HT1080 (cell line): ENCODE measurements around the gene CEBPE. TPM values are rescaled to one million over a fixed set of nuclear protein-coding genes. Genes with fewer than 3 reads are reported as not detected.

Experiments used
- DNase-seq: peaks from one replicate; pipeline ENCODE4 v3.0.0-alpha.2; 2015; ENCODE audit warnings: low read depth
- total RNA-seq: library from RNA; depleted of rRNA; stranded (reverse); fragments of >200 nt; shearing (Covaris generic); gene quantifications from 2 replicates; pipeline ENCODE4 v1.2.3, GENCODE V29; 2014

The CEBPE gene
- total RNA-seq, 1 experiment from 2014 or later = not detected

DNA sequence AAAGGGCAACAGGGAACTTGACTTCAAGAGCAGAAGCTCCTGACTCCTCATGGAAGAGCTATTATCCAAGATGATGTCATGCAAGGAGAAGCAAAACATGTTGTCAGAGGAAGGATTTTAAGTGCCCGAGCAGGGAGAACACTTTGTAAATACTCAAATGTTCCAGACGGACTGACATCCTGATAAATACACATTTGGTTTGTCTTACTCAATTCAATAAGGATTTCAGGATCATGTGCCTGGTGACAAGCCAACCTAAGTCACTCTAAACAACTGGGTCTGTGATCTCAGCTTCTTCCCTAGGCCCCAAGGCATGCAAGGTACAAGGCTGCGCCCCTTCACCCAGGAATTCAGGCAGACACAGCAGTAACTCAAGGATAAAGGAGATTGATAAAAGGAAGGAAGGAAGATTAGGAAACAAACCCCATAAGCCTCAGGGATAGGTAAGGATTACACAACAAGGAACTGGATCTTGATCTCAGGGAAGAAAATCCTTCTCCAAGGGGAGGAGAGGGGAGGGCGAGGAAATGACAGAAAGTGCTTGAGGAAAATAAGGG, 26.8 kb upstream of the CEBPE start:
- no peak for DNase-seq

DNA sequence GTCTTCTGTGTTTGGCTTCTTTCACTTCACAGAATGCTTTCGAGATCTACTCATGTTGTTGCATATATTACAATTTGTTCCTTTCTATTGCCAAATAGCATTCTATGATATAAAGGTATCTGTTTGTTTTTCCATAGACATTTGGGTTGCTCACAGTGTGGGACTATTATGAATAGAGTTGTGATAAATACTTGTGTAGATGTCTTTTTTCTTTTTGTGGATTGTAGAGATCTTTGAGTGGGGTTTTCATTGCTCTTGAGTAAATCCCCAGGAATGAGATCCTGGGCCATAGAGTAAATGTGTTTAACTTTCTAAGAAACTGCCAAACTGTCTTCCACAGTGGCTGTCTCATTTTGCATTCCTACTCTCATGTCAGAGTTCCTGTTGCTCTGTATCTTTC, 24.9 kb upstream of the CEBPE start:
- DNase-seq = no peak

DNA sequence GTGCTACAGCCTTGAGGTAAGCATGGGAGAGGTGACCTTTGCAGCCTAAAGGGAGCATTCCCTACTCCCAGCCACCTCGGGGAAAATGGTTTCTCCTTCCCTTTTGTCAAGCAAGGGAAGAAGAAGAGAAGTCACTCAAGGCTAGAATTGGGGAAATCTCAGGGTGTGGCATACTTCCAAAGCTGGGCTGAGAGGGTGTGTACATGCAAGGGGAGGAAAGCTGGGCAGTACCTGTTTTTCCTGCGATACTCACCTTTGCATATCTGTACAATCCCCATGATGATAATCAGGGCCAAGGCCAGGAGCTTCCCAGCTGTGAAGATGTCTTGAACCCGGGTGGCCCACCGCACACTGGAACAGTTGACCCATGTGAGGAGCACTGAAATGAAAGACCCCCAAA, 23.8 kb upstream of the CEBPE start:
- no peak for DNase-seq

DNA sequence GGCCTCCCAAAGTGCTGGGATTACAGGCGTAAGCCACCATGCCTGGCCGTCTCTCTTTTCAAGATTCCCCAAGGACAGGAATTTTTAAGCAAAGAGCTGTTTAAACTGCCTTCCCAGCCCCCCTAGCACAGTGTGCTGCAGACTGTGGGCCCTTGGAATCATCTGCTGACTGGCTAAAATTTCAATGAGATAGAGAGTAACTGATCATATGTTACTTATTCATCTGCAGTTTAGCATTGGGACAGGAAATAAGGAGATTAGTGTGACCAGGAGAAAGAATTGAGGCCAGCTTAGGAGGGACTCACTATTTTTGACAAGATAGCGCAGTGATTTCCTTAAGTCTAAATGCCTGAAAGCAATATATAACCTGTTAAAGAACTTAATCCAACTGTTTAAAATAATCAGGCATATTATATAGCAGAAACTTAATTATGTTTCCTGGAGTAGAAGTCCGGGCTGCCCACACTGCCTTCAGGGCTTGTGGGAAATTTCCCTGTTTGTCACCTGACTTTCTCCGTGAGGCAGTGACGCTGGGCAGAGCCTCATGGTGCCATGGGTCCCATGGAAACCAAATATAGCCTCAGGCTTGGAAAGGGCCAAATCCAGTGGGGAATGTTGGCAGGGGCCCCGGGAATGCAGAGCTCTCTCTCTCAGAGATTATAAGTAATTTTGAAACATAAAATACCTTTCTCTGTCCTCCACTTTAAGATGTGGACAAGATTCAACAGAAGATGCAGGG, 22.8 kb upstream of the CEBPE start:
- no peak for DNase-seq

DNA sequence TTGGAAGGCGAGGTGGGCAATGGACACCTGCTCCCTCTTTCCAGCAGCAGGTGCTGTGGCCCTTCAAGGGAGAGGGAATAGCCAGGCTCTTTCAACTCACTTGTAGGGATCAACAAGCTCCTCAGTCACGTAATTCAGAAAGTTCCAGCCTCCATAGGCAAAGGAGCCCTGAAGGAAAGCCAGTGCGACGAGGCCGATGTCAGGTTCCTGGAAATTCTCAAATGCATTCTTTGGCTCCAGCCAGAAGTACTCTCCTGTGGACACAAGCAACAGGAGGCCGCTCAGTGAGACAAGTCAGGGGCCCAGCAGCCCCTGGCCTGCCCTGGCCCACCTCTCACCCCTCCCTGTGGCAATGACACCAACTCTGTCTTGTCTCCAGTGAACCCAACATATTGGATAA, 21.3 kb upstream of the CEBPE start:
- no peak for DNase-seq

DNA sequence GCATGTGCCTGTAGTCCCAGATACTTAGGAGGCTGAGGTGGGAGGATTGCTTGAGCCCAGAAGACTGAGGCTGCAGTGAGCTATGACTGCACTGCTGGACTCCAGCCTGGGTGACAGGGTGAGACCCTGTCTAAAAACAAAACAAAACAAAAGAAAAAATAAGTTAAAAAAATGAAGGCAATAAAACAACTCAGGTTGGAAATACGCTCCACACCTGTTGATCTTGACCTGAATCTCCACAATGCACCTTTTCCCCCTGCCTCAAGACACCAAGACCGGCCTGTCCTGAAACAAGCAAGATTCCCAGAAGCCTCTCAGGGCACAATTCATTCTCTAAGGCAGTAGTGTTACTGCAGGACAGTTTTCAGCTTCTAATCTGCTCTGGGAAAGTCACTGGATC, 20.8 kb upstream of the CEBPE start:
- DNase-seq = no peak

DNA sequence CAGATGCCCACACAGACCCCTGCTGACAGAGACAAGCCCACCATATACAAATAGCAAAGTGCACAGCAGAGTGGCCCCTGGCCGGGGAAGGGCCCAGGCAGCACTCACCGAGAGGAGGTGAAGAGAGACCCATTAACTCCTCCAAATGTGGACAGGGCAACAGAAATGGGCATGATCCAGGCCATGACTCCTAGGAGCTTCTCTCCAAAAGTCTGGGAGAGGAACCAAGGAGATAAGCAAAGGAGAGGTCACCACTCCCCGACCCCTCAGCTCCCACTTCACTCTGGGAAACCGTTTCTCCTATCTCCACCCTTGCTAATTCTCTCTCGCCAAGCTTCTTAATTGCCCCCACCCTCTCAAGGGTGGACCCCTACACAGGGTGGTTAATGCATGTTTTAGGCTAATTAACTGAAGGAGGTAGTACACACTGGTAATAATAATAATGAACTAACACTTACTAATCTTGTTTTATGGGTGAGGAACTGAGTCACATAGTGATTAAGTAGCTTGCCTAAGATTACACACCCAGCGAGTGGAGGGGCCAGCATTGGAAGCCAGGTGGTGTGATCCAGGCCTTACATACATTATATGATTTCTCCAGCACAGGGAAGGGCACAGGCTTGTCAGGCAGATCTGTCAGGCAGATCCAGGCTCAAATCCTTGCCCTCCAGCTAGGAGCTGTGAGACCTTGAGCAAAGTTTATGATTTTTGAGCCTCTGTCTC, 18.9 kb upstream of the CEBPE start:
- no peak for DNase-seq

DNA sequence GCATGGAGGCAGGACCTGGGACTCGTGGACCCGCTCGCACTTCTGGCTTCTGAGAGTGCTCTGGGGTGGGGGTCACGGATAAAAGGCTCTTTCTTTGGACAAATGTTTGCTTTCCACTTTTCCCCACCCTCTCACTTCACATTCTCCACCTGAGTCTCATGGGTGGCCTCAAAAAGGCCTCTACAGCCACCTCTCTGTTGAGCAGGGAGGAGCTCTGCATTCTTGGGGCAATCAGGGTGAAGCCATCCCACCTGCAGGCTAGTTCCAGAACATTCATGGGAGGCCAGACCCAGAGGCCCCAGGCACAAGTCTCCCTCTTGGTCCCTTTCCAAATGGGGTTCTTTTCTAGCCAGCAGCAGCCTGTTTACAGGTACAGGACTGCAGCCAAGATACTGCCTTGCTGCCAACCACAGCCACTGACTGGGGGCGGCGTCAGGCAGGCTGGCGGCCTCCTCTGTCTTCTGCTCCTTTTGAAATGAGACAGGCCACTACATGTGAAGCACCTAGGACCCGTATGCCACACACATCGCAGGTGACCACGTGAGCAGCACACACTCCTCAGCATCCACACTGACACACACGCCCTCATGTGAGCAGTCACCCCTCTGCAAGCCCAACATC, 18.2 kb upstream of the CEBPE start:
- DNase-seq = no peak

DNA sequence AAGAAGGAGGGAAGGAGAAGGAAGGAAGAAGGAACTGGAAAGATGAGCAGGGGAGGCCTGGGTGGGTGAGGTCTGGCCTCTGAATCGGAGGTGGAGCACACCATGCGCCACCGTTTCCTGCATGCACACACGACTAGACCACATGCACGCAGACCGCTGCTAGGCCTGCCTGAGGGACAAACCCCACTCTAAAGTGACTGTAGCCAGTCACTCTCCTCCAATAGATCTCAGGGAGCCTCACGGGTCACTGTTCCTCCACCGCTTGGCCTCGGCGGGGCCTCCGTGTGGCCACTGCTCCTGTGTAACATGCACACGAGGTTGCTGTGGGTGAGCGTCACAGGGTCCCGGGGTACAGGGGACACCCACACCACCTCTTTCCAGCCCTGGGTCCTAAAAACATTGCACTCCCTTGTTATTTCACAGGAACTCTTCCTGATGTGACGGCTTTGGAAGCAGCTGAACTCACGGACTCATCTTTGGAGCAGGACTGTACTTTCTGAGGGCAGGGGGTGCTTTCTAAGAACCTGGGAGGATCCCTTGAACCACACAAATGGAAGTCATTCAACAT, 17.6 kb upstream of the CEBPE start:
- no peak for DNase-seq

DNA sequence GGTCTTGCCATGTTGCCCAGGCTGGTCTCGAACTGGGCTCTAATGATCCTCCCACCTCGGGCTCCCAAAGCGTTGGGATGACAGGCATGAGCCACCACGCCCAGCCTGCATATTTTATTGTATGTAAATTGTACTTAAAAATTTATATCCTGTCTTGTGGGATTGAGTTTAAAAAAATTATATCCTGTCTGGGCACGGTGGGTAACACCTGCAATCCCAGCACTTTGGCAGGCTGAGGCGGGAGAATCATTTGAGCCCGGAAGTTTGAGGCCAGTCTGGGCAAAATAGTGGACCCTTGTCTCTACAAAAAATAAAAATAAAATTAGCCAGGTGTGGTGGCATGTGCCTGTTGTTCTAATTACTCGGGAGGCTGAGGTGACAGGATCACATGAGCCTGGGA, 13.9 kb upstream of the CEBPE start:
- DNase-seq = no peak

DNA sequence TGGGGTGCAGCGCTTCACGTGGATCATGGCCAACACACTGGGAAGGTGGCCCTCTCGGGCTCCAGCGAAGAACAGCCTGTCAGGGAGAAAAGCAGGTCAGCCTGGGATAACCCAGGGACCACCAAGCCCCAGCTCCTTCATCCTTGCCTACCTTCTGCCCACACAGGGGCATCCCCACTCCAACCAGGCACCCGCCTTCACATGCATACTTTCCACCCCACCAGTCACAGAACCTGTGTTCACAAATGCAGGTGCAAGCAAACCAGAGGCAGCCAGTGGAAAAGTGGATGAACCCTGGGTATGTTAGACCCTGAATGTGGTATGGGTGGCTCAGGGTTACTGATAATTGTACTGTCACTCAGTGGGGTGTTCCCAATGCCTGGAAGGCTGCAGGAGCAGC, 12.4 kb upstream of the CEBPE start:
- DNase-seq = no peak

DNA sequence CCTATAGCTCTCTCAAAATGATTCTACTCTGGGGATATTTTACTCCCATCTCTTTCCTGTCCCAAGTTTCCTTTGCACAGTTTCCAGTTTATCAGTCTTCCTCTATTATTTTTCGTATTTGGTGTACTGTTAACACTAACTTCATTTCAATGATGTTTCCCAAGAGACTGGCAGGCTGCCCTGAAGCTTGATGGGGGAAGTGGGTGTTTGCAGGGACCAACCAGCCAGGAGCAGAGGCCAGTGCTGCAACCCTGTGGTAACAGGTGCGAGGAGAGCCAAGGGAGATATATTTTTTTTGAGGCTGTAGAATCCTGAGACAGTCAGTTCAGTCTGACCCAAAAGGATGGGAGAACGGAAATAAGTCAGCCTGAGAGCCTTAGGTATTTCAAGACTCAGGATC, 11.8 kb upstream of the CEBPE start:
- DNase-seq = no peak

DNA sequence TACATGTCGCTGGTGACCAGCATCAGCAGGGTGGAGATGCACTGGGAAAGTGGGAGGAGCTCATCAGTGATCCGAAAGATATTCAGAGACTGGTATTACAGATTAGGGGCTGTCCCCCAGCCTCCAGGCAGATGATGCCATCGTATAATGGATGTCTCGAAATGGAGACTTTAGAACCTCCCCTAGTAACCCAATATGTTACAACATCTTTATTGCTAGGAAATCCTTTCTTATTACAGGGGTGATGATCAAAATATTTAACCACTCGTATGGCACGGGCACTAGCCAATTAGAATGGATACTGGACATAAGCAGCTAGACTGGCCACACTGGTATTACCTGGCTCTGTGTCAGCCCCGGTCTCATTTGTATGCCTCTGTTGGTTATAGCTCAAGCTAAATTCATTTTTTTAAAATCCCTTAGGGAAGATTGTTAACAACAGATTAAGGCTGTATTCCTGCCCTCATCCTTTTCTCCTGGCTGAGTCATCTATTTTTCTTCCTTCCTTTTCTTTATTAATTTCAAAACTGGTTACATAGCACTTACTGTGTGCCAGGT, 10.8 kb upstream of the CEBPE start:
- DNase-seq = no peak

DNA sequence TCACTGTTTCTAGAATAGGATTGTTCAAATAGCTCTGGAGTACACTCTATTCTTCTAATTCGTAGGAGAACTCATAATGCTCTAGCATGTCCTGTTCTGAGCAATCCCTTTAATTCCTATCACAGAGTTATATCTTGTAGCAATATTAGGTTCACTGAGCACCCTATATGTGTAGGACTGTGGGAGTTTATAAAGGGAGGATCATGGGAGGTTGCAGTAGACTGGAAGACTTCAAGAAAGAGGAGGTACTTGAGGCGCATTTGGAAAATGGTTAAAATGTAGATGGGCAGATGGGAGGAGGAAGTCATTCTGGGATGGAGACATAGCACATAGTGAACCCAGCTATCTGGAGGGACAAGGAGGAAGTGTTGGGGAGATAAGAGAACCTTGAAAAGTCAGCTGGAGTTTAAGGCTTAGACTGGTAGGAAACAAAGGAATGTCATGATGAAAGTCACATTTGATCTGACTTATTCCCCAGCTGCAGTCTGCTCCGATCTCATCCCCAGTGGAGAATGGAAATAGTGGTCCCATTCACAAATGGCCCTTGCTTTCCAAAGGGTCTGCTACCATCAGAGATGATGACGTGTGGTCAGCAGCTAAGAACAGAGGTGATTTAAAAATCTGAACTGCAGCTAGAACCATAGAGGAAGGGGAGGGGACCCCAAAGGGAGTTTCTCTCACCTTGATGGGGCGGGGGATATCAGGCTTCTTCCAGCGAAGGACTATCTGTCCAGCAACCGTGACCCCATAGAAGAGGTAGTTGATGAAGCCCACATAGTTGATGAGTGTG, 10.1 kb upstream of the CEBPE start:
- no peak for DNase-seq

DNA sequence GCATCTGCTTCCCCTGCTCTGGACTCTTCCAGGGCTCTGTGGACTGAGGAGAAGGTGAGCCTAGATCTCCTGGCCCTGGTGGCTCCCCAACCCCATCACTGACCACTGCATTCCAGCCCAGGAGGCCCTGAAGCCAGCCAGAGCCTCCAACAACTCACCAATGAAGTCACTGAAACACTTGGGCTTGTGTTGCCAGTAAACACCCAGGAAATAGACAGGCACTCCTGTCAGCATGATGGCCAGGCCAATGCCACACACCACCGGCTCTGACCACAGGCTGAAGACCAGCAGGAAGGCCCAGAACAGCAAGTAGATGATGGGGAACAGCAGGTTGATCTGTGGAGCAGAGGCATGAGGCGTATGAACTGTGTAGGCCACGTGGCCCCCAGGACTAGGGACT, 8.8 kb upstream of the CEBPE start:
- DNase-seq = no peak

DNA sequence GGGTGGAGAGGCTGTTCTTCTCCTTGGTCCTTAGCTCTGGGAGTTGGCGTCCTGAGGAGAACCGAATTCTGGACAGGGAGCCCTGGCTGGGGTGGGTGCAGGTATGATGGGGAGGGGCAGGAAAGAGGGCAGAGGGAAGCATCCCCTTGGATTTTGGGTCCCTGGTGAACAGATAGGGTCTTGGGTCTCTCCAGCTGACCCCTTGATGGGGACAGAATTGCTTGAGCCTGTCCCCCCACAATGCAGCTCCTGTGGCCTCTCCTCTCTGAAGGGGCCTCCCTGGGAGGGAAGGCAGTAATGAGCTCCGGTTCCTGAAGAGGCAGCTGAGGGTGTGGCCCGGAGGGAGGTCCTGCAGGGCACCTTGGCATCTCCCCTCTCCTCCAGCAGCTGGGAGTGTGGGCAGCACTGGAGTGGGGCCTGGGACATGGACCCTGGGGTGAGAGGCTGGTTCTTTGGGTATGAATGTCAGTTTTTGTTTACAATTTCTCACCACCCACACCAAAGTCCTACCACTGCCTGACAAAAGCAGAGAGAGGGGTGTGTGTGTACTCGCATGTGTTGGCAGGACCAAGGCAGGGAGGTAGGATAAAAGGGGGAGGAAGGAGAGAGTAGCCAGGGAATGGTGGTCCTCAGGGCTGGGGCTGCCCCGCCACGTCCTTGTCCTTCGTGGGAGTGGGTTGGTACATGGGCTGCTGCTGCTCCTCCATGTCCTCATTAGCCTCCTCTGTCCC, 7.7 kb upstream of the CEBPE start:
- DNase-seq = no peak

DNA sequence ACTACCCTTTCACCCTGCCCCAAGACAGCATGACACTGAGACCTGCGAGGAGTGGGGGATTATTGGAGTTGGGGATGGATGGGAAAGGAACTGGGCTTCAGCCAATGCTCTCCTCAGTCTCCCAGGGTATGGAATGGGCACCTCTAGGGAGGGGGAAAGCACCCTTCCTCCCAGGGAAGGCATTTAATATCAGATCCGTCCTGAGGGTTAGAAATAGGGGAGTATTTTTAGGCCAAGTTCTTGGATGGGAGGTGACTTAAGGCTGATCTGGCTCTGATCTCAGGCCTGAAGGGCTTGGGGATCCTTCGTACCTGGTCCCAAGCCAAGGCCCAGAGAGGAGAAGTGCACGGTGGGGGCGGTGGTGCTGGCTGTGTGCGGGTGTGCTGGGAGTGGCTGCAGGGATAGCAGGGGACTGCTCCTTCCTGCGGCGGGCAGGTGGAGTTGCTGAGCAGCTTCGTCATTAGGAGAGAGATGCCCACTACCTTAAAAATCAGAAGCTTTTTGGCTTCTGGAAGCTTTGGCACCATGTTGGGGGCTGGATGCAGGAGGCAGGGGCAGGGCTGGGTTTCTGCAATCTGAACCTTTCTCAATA, 7.0 kb upstream of the CEBPE start:
- no peak for DNase-seq

DNA sequence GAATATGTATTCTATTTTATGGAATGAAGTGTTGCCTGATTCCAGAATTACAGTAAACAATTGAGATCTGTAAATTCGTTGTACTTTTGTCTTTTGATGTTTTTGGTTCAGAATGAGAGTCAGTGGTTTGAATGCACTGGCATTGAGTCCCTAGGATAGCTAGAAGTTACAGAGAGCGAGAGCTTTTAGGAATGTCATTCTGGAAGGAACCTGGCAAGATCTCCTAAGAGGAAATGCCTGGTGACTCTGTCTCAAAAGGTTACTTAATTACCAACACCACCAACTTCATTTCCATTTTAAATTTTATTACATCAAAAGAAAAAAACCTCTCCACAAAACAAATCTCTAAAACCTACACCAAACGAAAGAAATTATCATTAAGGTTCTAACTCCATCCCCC, 6.0 kb upstream of the CEBPE start:
- DNase-seq = no peak

DNA sequence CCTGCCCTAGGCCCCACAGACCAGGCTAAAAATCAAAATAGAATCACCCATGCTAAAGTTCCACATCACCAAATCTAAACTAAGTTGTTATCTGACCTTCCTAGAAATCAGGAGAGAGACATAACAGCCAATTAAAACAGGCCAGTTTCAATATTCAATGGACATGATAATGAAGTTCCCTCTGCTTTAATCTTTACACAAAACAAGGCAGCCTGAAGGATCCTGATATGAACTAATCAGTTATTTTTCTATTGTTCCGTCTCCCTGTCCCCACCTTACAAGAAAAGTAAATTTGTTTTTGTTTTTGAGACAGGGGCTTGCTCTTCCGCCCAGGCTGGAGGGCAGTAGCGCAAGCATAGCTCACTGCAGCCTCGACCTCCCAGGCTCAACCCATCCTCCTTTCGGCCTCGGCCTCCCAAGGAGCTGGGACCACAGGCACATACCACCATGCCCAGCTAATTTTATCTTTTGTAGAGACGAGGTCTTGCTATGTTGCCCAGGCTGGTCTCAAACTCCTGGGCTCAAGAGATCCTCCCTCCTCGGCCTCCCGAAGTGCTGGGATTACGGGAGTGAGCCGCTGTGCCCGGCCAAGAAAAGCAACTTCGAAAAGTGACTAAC, 5.4 kb upstream of the CEBPE start:
- DNase-seq = no peak
